ENCODE data around the gene SCN11A. TPM values are rescaled to one million over a fixed set of nuclear protein-coding genes. Genes with fewer than 3 reads are reported as not detected.

The SCN11A gene
- total RNA-seq, 6 donors from 2014 or later: 0.09 to 1.0 (median 0.10) TPM; not detected in 1

- DNase-seq (no peak), ATAC-seq (ENCODE audit: low FRiP score in 2 of 2) (no peak)
- H3K27ac ChIP-seq: no peak overlapping the region
- 82 to 84% methylated on average over 3 of the region's 3 CpGs for WGBS, 2 donors
- no peaks in the 10 kb centered on the region for H3K27me3 ChIP-seq
- peaks cover 0 to 2% (median 0%) of the 10 kb centered on the region in 4 donors for H3K4me1 ChIP-seq
- H3K4me3 ChIP-seq: no peak overlapping the region
- H3K36me3 ChIP-seq: peaks cover 25 to 99% (median 61%) of the 10 kb centered on the region in 4 donors
- H3K9me3 ChIP-seq: no peaks in the 10 kb centered on the region
- TF ChIP-seq EP300 (IDR thresholded peaks at IDR 0.05) (no peak), CTCF (IDR thresholded peaks at IDR 0.05) (no peak), POLR2A (IDR thresholded peaks at IDR 0.05) (no peak), POLR2AphosphoS5 (IDR thresholded peaks at IDR 0.05) (no peak)
These were observed 44.0 kb upstream of the SCN11A start for GRCh38 chr3:39095778-39096177.

- peaks cover 25 to 99% (median 55%) of the 10 kb centered on the region in 4 donors for H3K36me3 ChIP-seq
- 82 to 89% methylated on average over 7 of the region's 7 CpGs for WGBS, 2 donors
- TF ChIP-seq POLR2A (IDR thresholded peaks at IDR 0.05) (no peak), EP300 (IDR thresholded peaks at IDR 0.05) (no peak), CTCF (IDR thresholded peaks at IDR 0.05) (no peak), POLR2AphosphoS5 (IDR thresholded peaks at IDR 0.05) (no peak)
- H3K9me3 ChIP-seq: no peaks in the 10 kb centered on the region
- ATAC-seq (ENCODE audit: low FRiP score in 2 of 2) (no peak), DNase-seq (no peak)
- H3K4me3 ChIP-seq: no peak overlapping the region
- H3K27ac ChIP-seq: no peak overlapping the region
- H3K4me1 ChIP-seq: peaks cover 0 to 2% (median 0%) of the 10 kb centered on the region in 4 donors
- no peaks in the 10 kb centered on the region for H3K27me3 ChIP-seq
These were observed 43.3 kb upstream of the SCN11A start for GRCh38 chr3:39094851-39095677.

- H3K9me3 ChIP-seq: no peaks in the 10 kb centered on the region
- H3K36me3 ChIP-seq: peaks cover 30 to 96% (median 46%) of the 10 kb centered on the region in 4 donors
- ATAC-seq (ENCODE audit: low FRiP score in 2 of 2) (no peak), DNase-seq (no peak)
- H3K4me1 ChIP-seq: no peaks in the 10 kb centered on the region
- H3K27ac ChIP-seq: no peak overlapping the region
- no peaks in the 10 kb centered on the region for H3K27me3 ChIP-seq
- TF ChIP-seq POLR2A (IDR thresholded peaks at IDR 0.05) (no peak), EP300 (IDR thresholded peaks at IDR 0.05) (no peak), CTCF (IDR thresholded peaks at IDR 0.05) (no peak), POLR2AphosphoS5 (IDR thresholded peaks at IDR 0.05) (no peak)
- 88 to 96% methylated on average over 2 of the region's 2 CpGs for WGBS, 2 donors
- no peak overlapping the region for H3K4me3 ChIP-seq
These were observed 39.2 kb upstream of the SCN11A start for GRCh38 chr3:39090922-39091321.

GRCh38 chr3:39088889-39089288 lies 37.1 kb upstream of the SCN11A start:
- DNase-seq: no peak
- Histone ChIP-seq H3K36me3 (peaks cover 21 to 95% (median 46%) of the 10 kb centered on the region in 4 donors), H3K9me3 (no peaks in the 10 kb centered on the region), H3K4me1 (no peaks in the 10 kb centered on the region), H3K27me3 (no peaks in the 10 kb centered on the region), H3K27ac (no peak overlapping the region), H3K4me3 (no peak overlapping the region)
- no peak for TF ChIP-seq POLR2AphosphoS5 (IDR thresholded peaks at IDR 0.05)
- TF ChIP-seq CTCF (IDR thresholded peaks at IDR 0.05): no peak
- TF ChIP-seq EP300 (IDR thresholded peaks at IDR 0.05): no peak
- TF ChIP-seq POLR2A (IDR thresholded peaks at IDR 0.05): no peak
- ATAC-seq (ENCODE audit: low FRiP score in 2 of 2): no peak
- WGBS, 2 donors: 79 to 91% methylated on average over 3 of the region's 3 CpGs

Measured in upper lobe of left lung (tissue), 6 donors.